Neural cell (in vitro differentiated cells): ENCODE results near the gene BLCAP. TPM values are rescaled to one million over a fixed set of nuclear protein-coding genes. Genes with fewer than 3 reads are reported as not detected.
"Not testable (repeated sequence)": the region's sequence is repeated elsewhere in the genome, so short reads cannot be mapped to it uniquely, and the experiment has no call there.

Source experiments
- H2AFZ ChIP-seq: fragments of 200-600, 300-800 bp; sonication (generic), shearing (Covaris generic); 2 replicates; pipeline ENCODE4 v1.6.0; 2014; ENCODE audit warnings: low read depth, mild to moderate bottlenecking, antibody characterized with exemption, low read length, moderate library complexity
- H3F3A ChIP-seq: fragments of 200-600 bp; shearing (Covaris generic); 2 replicates; pipeline ENCODE4 v1.6.1; 2016; ENCODE audit warnings: mild to moderate bottlenecking, moderate library complexity, mixed read lengths, antibody characterized with exemption, low read length; ENCODE audit not compliant: insufficient read depth, poor library complexity, severe bottlenecking
- H3K27ac ChIP-seq: fragments of 200-600, 300-800 bp; sonication (generic), shearing (Covaris generic); 2 replicates; pipeline ENCODE4 v1.5.1; 2014; ENCODE audit warnings: mild to moderate bottlenecking, low read length, moderate library complexity
- H3K27me3 ChIP-seq: fragments of 300-800, 200-600 bp; sonication (generic), shearing (Covaris generic); 2 replicates; pipeline ENCODE4 v1.6.0; 2014; ENCODE audit warnings: mild to moderate bottlenecking, low read depth, low read length, moderate library complexity; ENCODE audit not compliant: insufficient read depth
- H3K36me3 ChIP-seq: fragments of 300-800, 200-600 bp; sonication (generic), shearing (Covaris generic); 2 replicates; pipeline ENCODE4 v1.5.1; 2014; ENCODE audit warnings: mild to moderate bottlenecking, antibody characterized with exemption, low read length, moderate library complexity; ENCODE audit not compliant: insufficient read depth
- H3K4me2 ChIP-seq: fragments of 300-800, 200-600 bp; sonication (generic), shearing (Covaris generic); 2 replicates; pipeline ENCODE4 v1.6.0; 2014; ENCODE audit warnings: mild to moderate bottlenecking, low read length
- H3K4me3 ChIP-seq: fragments of 300-800, 200-600 bp; sonication (generic), shearing (Covaris generic); 2 replicates; pipeline ENCODE4 v1.5.1; 2014; ENCODE audit warnings: mild to moderate bottlenecking, low read length, moderate library complexity
- H3K79me2 ChIP-seq: fragments of 200-600 bp; shearing (Covaris generic); replicated peaks from 2 replicates; pipeline ENCODE4 v1.6.0; 2014; ENCODE audit warnings: mild to moderate bottlenecking, low read length, moderate library complexity; ENCODE audit not compliant: insufficient read depth
- H3K9ac ChIP-seq: fragments of 300-800, 200-600 bp; sonication (generic), shearing (Covaris generic); 2 replicates; pipeline ENCODE4 v1.6.1; 2016; ENCODE audit warnings: mild to moderate bottlenecking, low read length, mixed read lengths
- H3K9me2 ChIP-seq: fragments of 200-600 bp; shearing (Covaris generic); 2 replicates; pipeline ENCODE4 v1.6.1; 2016; ENCODE audit warnings: mild to moderate bottlenecking, low read length, mixed read lengths; ENCODE audit not compliant: insufficient read depth
- H3K9me3 ChIP-seq: fragments of 200-600, 300-800 bp; sonication (generic), shearing (Covaris generic); 2 replicates; pipeline ENCODE4 v1.6.1; 2016; ENCODE audit warnings: mild to moderate bottlenecking, mixed run types, low read length, moderate library complexity, mixed read lengths
- H4K20me1 ChIP-seq: fragments of 200-600 bp; shearing (Covaris generic); 2 replicates; pipeline ENCODE4 v1.6.1; 2016; ENCODE audit warnings: mild to moderate bottlenecking, mixed run types; ENCODE audit not compliant: insufficient read depth
- CTCF ChIP-seq: fragments of 450-650 bp; IDR thresholded peaks from 2 replicates; pipeline ENCODE4 v1.5.1; 2014; ENCODE audit warnings: antibody characterized with exemption, mild to moderate bottlenecking, moderate library complexity; ENCODE audit not compliant: poor library complexity, severe bottlenecking
- EP300 ChIP-seq: fragments of 450-650 bp; conservative IDR thresholded peaks from 2 replicates; pipeline ENCODE4 v1.6.1; 2014; ENCODE audit warnings: antibody characterized with exemption, mild to moderate bottlenecking, moderate library complexity; ENCODE audit not compliant: poor library complexity, severe bottlenecking
- EZH2 ChIP-seq: fragments of 200-600, 300-800 bp; shearing (Covaris generic), sonication (generic); IDR thresholded peaks from 2 replicates; pipeline ENCODE4 v1.6.1; 2014; ENCODE audit warnings: antibody characterized with exemption, low read length, borderline replicate concordance, mild to moderate bottlenecking; ENCODE audit not compliant: insufficient read depth, poor library complexity, severe bottlenecking
- MXI1 ChIP-seq: fragments of 450-650 bp; conservative IDR thresholded peaks from 2 replicates; pipeline ENCODE4 v1.6.1; 2014; ENCODE audit warnings: antibody characterized with exemption, mild to moderate bottlenecking; ENCODE audit not compliant: poor library complexity, severe bottlenecking
- POLR2AphosphoS5 ChIP-seq: IDR thresholded peaks from 2 replicates; pipeline ENCODE4 v1.6.1; 2012
- RAD21 ChIP-seq: fragments of 450-650 bp; conservative IDR thresholded peaks from 2 replicates; pipeline ENCODE4 v1.6.1; 2014; ENCODE audit warnings: antibody characterized with exemption, mild to moderate bottlenecking, moderate library complexity
- REST ChIP-seq: IDR thresholded peaks from 2 replicates; pipeline ENCODE4 v1.6.1; 2012; ENCODE audit warnings: borderline replicate concordance
- SMC3 ChIP-seq: fragments of 450-650 bp; conservative IDR thresholded peaks from 2 replicates; pipeline ENCODE4 v1.6.1; 2014; ENCODE audit warnings: antibody characterized with exemption, mild to moderate bottlenecking, moderate library complexity; ENCODE audit not compliant: poor library complexity
- TAF1 ChIP-seq: IDR thresholded peaks from 2 replicates; pipeline ENCODE4 v1.6.1; 2012; ENCODE audit warnings: low read depth
- polyA plus RNA-seq: library from polyadenylated mRNA; depleted of rRNA; stranded (reverse); fragments of >200 nt; gene quantifications from 2 replicates; pipeline ENCODE4 v1.2.3, GENCODE V29; 2014

Gene BLCAP
- polyA plus RNA-seq, 1 donor from 2014 or later, result 344 TPM

- no peak overlapping the region for H3K4me2 ChIP-seq
- no peak overlapping the region for H3K4me3 ChIP-seq
- H4K20me1 ChIP-seq, result no peaks in the 10 kb centered on the region
- no peaks in the 10 kb centered on the region for H3K27me3 ChIP-seq
- H3F3A ChIP-seq, result no peaks in the 10 kb centered on the region
- H3K9me2 ChIP-seq, result no peaks in the 10 kb centered on the region
- no peaks in the 10 kb centered on the region for H3K9me3 ChIP-seq
- H3K79me2 ChIP-seq, result no peaks in the 10 kb centered on the region
- H3K9ac ChIP-seq, result no peak overlapping the region
- no peak overlapping the region for H2AFZ ChIP-seq
- no peaks in the 10 kb centered on the region for H3K36me3 ChIP-seq
- no peak for TF ChIP-seq POLR2AphosphoS5
- no peak for TF ChIP-seq TAF1
- TF ChIP-seq REST, result no peak
- TF ChIP-seq EZH2, result no peak
- TF ChIP-seq RAD21, result no peak
- TF ChIP-seq EP300, result no peak
- TF ChIP-seq MXI1, result no peak
- no peak for TF ChIP-seq CTCF
- no peak for TF ChIP-seq SMC3
- no peak overlapping the region for H3K27ac ChIP-seq
Measured at GRCh38 chr20:37552415-37552814, 24.7 kb upstream of the BLCAP start.

DNA sequence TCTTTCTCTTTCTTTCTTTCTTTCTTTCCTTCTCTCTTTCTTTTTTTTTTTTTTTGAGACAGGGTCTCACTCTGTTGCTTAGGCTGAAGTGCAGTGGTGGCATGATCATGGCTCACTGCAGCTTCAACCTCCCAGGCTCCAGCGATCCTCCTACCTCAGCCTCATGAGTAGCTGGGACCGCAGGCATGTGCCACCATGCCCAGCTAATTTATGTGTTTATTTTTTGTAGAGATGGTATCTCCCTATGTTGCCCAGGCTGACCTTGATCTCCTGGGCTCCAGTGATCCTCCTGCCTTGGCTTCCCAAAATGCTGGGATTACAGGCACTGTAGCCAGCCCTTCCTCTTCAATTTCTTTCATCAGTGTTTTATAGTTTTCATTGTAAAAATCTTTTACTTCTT lies 24.0 kb upstream of the BLCAP start:
- H3K4me3 ChIP-seq, H3K9ac ChIP-seq, H3K79me2 ChIP-seq, H2AFZ ChIP-seq, H3K9me3 ChIP-seq, H3K27me3 ChIP-seq, H3F3A ChIP-seq, H4K20me1 ChIP-seq, H3K36me3 ChIP-seq, H3K9me2 ChIP-seq, H3K4me2 ChIP-seq, H3K27ac ChIP-seq: not testable (repeated sequence)

DNA sequence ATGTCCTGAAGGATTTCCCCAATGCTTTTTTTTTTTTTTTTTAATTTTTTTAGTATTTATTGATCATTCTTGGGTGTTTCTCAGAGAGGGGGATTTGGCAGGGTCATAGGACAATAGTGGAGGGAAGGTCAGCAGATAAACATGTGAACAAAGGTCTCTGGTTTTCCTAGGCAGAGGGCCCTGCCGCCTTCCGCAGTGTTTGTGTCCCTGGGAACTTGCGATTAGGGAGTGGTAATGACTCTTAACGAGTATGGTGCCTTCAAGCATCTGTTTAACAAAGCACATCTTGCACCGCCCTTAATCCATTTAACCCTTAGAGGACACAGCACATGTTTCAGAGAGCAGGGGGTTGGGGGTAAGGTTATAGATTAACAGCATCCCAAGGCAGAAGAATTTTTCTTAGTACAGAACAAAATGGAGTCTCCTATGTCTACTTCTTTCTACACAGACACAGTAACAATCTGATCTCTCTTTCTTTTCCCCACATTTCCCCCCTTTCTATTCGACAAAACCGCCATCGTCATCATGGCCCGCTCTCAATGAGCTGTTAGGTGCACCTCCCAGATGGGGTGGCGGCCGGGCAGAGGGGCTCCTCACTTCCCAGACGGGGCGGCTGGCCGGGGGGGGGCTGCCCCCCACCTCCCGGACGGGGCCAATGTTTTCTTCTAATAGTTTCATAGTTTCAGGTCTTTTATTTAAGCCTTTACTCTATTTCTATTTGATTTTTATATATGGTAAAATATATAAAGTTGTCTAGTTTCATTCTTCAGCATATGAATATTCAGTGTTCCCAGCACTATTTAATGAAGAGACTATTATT lies 22.6 kb upstream of the BLCAP start:
- H3K4me2 ChIP-seq, H4K20me1 ChIP-seq, H2AFZ ChIP-seq: not testable (repeated sequence)

More for the DNA sequence above, 22.6 kb upstream of the BLCAP start:
- not testable (repeated sequence) for H3K9me3 ChIP-seq, H3K9ac ChIP-seq, H3K4me3 ChIP-seq, H3K27me3 ChIP-seq, H3K36me3 ChIP-seq, H3K79me2 ChIP-seq, H3F3A ChIP-seq, H3K27ac ChIP-seq, H3K9me2 ChIP-seq
